ENCODE data around the gene ANKRD63. TPM values are rescaled to one million over a fixed set of nuclear protein-coding genes. Genes with fewer than 3 reads are reported as not detected.

The ANKRD63 gene
- total and polyA plus RNA-seq, 10 of the 15 experiments (the other 5 are each of a cell fraction or from before 2014, with no cell fraction given): not detected

DNA sequence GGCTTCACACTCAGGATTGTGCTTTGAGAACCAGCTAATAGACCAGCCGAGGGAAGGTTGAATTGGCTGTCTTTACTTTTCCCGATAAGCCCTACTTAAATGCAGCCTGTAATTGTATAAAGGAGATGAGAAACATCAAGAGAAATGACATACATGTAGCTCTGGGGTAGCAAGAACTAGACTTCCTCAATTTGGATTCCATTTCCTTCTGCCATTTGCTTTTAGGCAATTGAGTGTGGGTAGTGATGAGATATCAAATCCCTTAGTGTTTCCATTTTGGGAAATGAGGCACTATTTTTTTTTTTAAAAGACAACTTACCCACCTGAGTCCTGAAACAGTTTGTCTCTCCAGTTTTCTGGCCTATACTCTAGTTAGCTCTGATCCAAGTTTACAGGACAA, 42.8 kb upstream of the ANKRD63 start:
- no peak overlapping the region for H3K27ac ChIP-seq (ENCODE audit: control insufficient read depth, insufficient read depth)
- ATAC-seq: no peak
- no peaks in the 10 kb centered on the region for H3K79me2 ChIP-seq (ENCODE audit: control insufficient read depth, insufficient read depth, low read length)
- ChIA-PET POLR2A (interaction anchor here (0.6 to 0.7 kb wide), 2 partner anchors 43 to 507 kb away, joined by 3 read pairs; partner anchors contain the start of gene ANKRD63), SMC1A (ENCODE audit: uncharacterized antibody, unreplicated experiment) (interaction anchor here (5.7 kb wide), 1 partner anchor 12 kb away, joined by 31 read pairs; no protein-coding TSS in a partner anchor), CTCF (interaction anchor here (0.7 to 6.7 kb wide), 8 partner anchors 9 to 488 kb away, joined by 3 to 103 read pairs (median 4); partner anchors contain the start of gene CCDC9B), RAD21 (ENCODE audit: unreplicated experiment) (interaction anchor here (0.8 to 4.1 kb wide), 2 partner anchors 12 to 18 kb away, joined by 3 to 21 read pairs; no protein-coding TSS in a partner anchor)
- in situ Hi-C loops (cut with MboI) (no loop called here), intact Hi-C loops (cut with micrococcal nuclease; ENCODE audit: unreplicated experiment) (no loop called here)
- no peak overlapping the region for H2AFZ ChIP-seq (ENCODE audit: control insufficient read depth, low read depth, low read length)
- H3K27me3 ChIP-seq (replicated peaks in 1 of 2; ENCODE audit: control insufficient read depth in 2 of 2, insufficient read depth in 2 of 2, low read length in 1 of 2): no peaks in the 10 kb centered on the region
- no peak for DNase-seq (ENCODE audit: low read depth, low spot score)
- no peak overlapping the region for H3K9ac ChIP-seq (ENCODE audit: control insufficient read depth, insufficient read depth, low read length)
- H3K9me3 ChIP-seq (replicated peaks; ENCODE audit: control insufficient read depth, insufficient read depth, low read length): no peaks in the 10 kb centered on the region
- 100% methylated on average over 2 of the region's 2 CpGs for WGBS (ENCODE audit: insufficient coverage, insufficient replicate concordance, low lambda C conversion rate, missing lambda C conversion rate)
- no peaks in the 10 kb centered on the region for H3K36me3 ChIP-seq (ENCODE audit: control insufficient read depth in 2 of 2, insufficient read depth in 2 of 2, low read length in 1 of 2)
- no TSS peak for BruUV-seq (replicated peaks)
- no peaks in the 10 kb centered on the region for H4K20me1 ChIP-seq (ENCODE audit: control insufficient read depth, insufficient read depth)
- peaks cover 5% of the 10 kb centered on the region for H3K4me1 ChIP-seq (ENCODE audit: control insufficient read depth, insufficient read depth, low read length)
- no peak overlapping the region for H3K4me2 ChIP-seq (ENCODE audit: control insufficient read depth, insufficient read depth)
- no peak overlapping the region for H3K4me3 ChIP-seq
- FAIRE-seq: no peak
- peak; percentile 39; the same call in 1 of the 2 replicates for TF ChIP-seq SPI1 (IDR thresholded peaks at IDR 0.05; ENCODE audit: borderline replicate concordance, insufficient read depth, low read depth, low read length)
- TF ChIP-seq, protein P1, sequence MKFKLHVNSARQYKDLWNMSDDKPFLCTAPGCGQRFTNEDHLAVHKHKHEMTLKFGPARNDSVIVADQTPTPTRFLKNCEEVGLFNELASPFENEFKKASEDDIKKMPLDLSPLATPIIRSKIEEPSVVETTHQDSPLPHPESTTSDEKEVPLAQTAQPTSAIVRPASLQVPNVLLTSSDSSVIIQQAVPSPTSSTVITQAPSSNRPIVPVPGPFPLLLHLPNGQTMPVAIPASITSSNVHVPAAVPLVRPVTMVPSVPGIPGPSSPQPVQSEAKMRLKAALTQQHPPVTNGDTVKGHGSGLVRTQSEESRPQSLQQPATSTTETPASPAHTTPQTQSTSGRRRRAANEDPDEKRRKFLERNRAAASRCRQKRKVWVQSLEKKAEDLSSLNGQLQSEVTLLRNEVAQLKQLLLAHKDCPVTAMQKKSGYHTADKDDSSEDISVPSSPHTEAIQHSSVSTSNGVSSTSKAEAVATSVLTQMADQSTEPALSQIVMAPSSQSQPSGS (IDR thresholded peaks at IDR 0.05; ENCODE audit: low read length): no peak

DNA sequence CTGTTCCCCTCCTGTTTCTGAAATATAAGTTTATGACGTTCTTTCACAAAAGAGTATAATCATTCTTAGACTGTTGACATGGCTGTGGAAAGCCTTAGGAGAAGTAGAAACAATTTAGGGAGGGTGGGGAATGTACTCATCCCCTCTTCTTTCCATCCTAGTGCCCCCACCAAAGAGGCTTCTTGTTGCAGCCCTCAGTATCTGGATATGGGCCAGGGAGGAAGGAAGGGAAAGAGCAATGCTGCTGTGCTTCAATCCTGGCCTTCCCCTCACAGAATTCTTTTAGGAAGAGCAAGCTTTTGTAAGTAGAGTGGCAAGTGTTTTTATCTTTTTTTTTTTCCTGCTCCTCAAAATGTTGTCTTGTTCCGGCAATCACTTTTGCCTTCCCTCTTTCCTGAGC, 42.3 kb upstream of the ANKRD63 start:
- no peak for DNase-seq (ENCODE audit: low read depth, low spot score)
- Histone ChIP-seq H3K79me2 (ENCODE audit: control insufficient read depth, insufficient read depth, low read length) (no peaks in the 10 kb centered on the region), H3K4me2 (ENCODE audit: control insufficient read depth, insufficient read depth) (no peak overlapping the region), H4K20me1 (ENCODE audit: control insufficient read depth, insufficient read depth) (no peaks in the 10 kb centered on the region), H3K4me3 (no peak overlapping the region), H3K9me3 (replicated peaks; ENCODE audit: control insufficient read depth, insufficient read depth, low read length) (no peaks in the 10 kb centered on the region), H3K9ac (ENCODE audit: control insufficient read depth, insufficient read depth, low read length) (no peak overlapping the region), H3K27ac (ENCODE audit: control insufficient read depth, insufficient read depth) (no peak overlapping the region), H2AFZ (ENCODE audit: control insufficient read depth, low read depth, low read length) (no peak overlapping the region), H3K4me1 (ENCODE audit: control insufficient read depth, insufficient read depth, low read length) (peaks cover 5% of the 10 kb centered on the region), H3K27me3 (replicated peaks in 1 of 2; ENCODE audit: control insufficient read depth in 2 of 2, insufficient read depth in 2 of 2, low read length in 1 of 2) (no peaks in the 10 kb centered on the region), H3K36me3 (ENCODE audit: control insufficient read depth in 2 of 2, insufficient read depth in 2 of 2, low read length in 1 of 2) (no peaks in the 10 kb centered on the region)
- ChIA-PET SMC1A (ENCODE audit: uncharacterized antibody, unreplicated experiment) (interaction anchor here (5.7 kb wide), 1 partner anchor 13 kb away, joined by 31 read pairs; no protein-coding TSS in a partner anchor), RAD21 (ENCODE audit: unreplicated experiment) (interaction anchor here (0.8 to 4.1 kb wide), 2 partner anchors 12 to 19 kb away, joined by 3 to 21 read pairs; no protein-coding TSS in a partner anchor), CTCF (interaction anchor here (0.7 to 6.7 kb wide), 10 partner anchors 10 to 487 kb away, joined by 3 to 103 read pairs (median 4); partner anchors contain the start of gene CCDC9B), POLR2A (interaction anchor here (0.7 kb wide), 1 partner anchor 42 kb away, joined by 3 read pairs; the partner anchor contains the start of gene ANKRD63)
- FAIRE-seq: no peak
- in situ Hi-C loops (cut with MboI) (no loop called here), intact Hi-C loops (cut with micrococcal nuclease; ENCODE audit: unreplicated experiment) (no loop called here)
- no peak for ATAC-seq
- 59% methylated on average over 2 of the region's 2 CpGs for WGBS (ENCODE audit: insufficient coverage, insufficient replicate concordance, low lambda C conversion rate, missing lambda C conversion rate)
- BruUV-seq (replicated peaks): TSS peak; percentile 60
- TF ChIP-seq SUPT20H (IDR thresholded peaks at IDR 0.05; ENCODE audit: borderline replicate concordance, control insufficient read depth, low read depth, low read length) (no peak), ETV6 (conservative IDR thresholded peaks at IDR 0.05 in 1 of 2, IDR thresholded peaks at IDR 0.05 in 1 of 2; ENCODE audit: borderline replicate concordance in 1 of 2, low read depth in 1 of 2) (no peak), KLF5 (IDR thresholded peaks at IDR 0.05; ENCODE audit: partially characterized antibody) (no peak), LARP7 (IDR thresholded peaks at IDR 0.05) (no peak), TCF7 (IDR thresholded peaks at IDR 0.05; ENCODE audit: borderline replicate concordance) (no peak), NR2C2 (IDR thresholded peaks at IDR 0.05; ENCODE audit: borderline replicate concordance, control insufficient read depth, insufficient read length, low read depth) (no peak)

All from GM12878 (cell line).